Measurements from ENCODE around the gene TAF3.

DNA sequence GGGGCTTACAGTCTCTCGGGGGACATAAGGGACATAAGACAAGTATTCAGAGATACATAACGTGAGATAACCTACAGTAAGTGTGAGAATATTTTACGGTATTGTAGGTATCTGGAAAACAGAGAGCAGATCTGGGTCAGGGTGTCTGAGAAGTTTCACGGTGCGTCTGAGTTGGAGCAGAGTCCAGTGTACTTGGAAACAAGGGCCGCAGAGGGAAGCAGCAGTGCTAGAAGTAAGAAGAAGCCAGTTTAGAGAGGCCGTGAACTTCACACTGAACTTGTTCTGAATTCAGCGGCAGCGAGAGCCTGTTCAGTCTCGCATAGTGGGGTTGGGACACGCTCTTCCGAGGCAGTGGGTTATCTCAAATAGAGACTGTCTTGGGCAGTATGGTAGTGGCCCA, 85.5 kb downstream of the TAF3 start:
- TF ChIP-seq YY1 (IDR thresholded peaks at IDR 0.05; ENCODE audit: insufficient read depth, insufficient read length), result no peak
- TF ChIP-seq ZNF274 (IDR thresholded peaks at IDR 0.05; ENCODE audit: low read depth, low read length), result no peak

Measured in NT2/D1 (cell line).